GM19468 (cell line): ENCODE data around the gene SH3GLB2.

Experiments
- ATAC-seq: cut with Tn5 transposase; IDR thresholded peaks from one replicate; pipeline ENCODE4 v1.9.1; 2021; ENCODE audit warnings: mild to moderate bottlenecking, moderate library complexity, moderate number of reproducible peaks; ENCODE audit not compliant: unreplicated experiment; ENCODE audit errors: extremely low read depth

Gene SH3GLB2

GRCh38 chr9:129028192-129028966 is at the start of gene SH3GLB2:
TSS of gene SH3GLB2 (minus strand) at chr9:129028331. CDS start at chr9:129028154, 177 bp downstream.
- ATAC-seq, result no peak

DNA sequence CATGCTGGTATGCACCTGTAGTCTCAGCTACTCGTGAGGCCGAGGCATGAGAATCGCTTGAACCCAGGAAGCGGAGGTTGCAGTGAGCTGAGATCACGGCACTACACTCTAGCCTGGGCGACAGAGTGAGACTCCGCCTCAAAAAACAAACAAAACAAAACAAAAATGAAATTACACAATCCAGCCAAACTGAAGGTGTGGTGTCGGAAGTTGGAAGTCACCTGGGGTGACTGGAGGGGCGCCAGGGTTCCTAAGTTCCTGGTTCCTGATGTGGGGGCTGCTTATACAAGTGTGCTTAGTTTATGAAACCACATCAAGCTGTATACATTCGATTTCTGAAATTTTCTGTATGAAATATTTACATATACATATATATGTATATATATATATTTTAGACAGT is 49.1 kb upstream of the SH3GLB2 start:
- no peak for ATAC-seq

DNA sequence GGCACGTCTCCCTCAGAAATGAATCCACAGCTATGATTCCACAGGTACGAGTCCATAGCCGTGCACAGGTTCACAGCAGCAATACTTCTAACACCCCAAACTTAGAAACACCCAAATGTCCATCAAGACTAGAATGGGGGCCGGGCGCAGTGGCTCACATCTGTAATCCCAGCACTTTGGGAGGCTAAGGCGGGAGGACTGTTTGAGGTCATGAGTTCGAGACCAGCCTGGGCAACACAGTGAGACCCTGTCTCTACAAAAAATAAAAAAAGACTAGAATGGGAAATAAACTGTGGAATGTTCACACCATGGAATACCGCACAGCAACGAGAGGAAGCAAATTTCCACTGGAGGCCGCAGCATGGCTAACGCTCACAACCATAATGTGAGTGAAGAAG is 48.5 kb upstream of the SH3GLB2 start:
- no peak for ATAC-seq

DNA sequence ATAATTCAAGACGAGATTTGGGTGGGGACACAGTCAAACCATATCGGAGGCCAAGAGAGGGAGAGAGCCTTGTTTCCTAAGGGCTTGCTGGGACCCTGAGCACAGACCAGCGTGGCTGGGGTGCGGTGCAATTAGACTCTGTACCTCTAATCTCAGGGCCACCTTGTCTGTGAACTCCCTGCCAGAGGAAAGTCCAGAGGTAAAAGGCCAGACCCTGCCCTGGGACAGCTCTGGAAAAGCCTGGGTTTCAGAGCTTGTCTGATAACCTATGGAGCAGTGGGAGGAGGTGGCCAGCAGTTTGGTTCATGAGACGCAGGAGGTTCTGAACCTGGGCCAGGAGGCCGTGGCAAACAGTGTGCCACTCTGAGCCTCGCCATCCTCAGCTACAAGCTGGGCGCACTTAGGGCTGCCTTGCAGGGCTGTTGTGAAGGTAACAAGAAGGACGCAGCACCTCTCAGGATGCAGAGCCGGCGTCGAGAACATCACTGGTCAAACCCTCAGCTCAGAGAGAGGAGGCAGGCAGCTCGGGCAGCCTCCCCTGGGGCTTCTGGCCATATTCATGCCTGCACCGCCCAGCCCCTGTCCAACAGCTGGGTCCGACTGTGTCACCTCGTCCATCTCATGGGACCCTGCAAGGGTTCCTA is 48.0 kb upstream of the SH3GLB2 start:
- ATAC-seq, result no peak

GRCh38 chr9:129074106-129074505 is 46.0 kb upstream of the SH3GLB2 start:
- ATAC-seq, result no peak

- no peak for ATAC-seq
Observed at GRCh38 chr9:129073404-129073803, 45.3 kb upstream of the SH3GLB2 start.

- no peak for ATAC-seq
Observed at GRCh38 chr9:129072171-129072570, 44.0 kb upstream of the SH3GLB2 start.

- ATAC-seq, result no peak
Observed at GRCh38 chr9:129071526-129072126, 43.5 kb upstream of the SH3GLB2 start.

DNA sequence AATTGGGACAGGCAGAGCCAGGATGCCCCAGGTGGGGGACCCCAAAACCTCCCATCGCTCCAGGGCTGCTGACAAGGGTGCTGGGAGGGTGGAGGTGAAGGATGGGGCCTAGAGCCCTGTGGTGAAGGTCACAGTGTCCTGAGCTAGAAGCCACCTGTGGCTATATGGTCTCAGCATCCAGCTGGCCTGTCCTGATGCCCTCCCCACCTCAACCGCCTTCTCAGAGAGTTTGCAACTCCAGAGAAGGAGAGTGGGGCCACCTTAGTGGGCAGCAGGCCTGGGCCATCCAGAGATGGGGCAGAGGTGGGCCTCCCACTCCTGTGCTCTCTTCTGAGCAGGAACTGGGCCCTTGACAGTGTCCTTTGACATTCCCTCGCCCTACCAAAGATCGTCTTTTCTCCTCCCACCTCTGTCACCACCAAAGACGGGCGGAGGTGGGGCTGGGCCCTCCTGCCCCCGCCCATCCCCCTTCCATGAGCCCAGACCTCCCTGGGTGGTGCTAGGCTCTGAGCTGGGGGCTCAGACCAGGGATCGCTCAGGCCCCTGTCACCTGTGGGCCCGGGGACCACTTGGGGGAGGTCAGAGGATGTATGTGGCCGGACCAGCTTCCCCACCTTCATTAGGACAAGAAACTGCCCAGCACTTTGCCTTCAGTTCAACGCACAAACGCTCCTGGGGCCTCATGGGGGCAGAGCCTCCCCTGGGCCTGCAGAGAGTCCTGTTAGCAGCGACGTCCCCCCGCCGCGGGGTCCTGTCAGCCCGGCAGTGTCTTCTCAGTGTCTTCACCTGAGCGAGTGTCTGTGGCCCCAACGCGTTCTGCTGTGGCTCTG is 42.8 kb upstream of the SH3GLB2 start:
- no peak for ATAC-seq

DNA sequence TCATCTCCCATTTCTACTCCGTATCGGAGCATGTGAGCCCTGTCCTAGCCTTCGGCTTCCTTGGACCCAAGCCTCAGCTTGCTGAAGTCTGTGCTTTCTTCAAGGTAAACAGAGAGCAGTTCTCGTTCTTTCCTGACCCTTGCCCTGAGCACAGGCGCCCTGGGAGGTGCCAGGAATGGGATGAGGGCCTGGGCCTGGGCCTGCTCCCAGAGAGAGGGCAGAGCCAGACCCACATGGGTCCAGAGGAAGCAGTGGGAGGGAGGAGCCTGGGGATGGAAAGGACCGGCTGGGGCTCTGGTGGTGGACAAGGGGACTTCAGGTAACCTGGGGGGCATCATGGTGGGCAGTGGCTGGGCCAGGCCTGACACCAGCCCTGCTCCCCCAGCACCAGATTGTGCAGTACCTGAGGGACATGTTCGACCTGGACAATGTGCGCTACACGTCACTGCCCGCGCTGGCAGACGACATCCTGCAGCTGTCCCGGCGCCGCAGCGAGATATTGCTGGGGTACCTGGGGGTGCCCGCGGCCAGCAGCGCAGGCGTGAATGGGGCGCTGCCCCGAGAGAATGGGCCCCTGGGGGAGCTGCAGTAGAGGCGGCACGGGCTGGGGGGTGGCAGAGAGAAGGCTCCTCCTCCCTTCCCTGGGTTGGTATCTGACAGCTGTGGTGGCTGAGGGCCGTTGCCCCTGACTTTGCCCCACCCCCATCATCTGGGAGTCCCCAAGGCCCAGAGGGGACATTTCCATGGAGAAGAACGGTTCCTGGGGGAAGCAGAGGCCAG is 41.9 kb upstream of the SH3GLB2 start:
- no peak for ATAC-seq

- peak; percentile 80 for ATAC-seq
Observed at GRCh38 chr9:129068990-129069861, 41.1 kb upstream of the SH3GLB2 start.

- no peak for ATAC-seq
Observed at GRCh38 chr9:129068110-129068509, 40.0 kb upstream of the SH3GLB2 start.

DNA sequence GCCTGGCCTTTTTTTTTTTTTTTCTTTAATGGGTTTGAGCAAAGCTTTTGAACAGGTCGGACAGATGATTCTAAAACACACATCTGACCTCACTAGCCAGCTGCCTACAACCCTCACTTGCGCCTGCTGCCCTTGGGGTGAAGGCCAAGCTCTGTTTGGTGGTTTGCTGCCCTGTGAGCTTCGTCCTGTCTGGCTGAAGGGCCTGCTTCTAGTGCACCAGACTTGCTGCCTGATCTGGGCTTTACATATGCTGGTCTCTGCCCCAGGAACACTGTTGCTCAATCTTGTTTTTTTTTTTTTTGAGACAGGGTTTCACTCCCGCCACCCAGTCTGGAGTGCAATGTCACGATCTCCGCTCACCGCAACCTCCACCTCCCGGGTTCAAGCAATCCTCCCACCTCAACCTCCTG is 36.4 kb upstream of the SH3GLB2 start:
- ATAC-seq, result no peak

DNA sequence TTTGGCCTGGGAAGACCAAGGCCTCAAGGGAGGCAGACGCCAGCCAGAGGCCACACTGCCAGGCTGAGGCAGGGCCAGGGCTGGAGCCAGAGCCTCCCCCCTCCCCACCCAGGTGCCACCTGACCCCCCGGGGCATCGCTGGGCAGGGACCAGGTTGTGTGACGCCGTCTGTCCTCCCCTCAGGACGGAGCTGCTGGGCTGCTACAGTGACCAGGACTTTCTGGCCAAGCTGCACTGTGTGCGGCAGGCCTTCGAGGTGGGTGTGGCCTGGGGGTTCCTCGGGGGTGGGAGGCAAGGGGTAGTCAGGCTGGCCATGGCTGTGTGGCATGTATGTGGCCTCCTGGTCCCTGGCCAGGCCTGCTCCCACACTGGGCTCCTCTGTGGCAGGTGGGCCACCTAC is 34.9 kb upstream of the SH3GLB2 start:
- ATAC-seq, result no peak

- ATAC-seq, result no peak
Observed at GRCh38 chr9:129060991-129061390, 32.9 kb upstream of the SH3GLB2 start.

DNA sequence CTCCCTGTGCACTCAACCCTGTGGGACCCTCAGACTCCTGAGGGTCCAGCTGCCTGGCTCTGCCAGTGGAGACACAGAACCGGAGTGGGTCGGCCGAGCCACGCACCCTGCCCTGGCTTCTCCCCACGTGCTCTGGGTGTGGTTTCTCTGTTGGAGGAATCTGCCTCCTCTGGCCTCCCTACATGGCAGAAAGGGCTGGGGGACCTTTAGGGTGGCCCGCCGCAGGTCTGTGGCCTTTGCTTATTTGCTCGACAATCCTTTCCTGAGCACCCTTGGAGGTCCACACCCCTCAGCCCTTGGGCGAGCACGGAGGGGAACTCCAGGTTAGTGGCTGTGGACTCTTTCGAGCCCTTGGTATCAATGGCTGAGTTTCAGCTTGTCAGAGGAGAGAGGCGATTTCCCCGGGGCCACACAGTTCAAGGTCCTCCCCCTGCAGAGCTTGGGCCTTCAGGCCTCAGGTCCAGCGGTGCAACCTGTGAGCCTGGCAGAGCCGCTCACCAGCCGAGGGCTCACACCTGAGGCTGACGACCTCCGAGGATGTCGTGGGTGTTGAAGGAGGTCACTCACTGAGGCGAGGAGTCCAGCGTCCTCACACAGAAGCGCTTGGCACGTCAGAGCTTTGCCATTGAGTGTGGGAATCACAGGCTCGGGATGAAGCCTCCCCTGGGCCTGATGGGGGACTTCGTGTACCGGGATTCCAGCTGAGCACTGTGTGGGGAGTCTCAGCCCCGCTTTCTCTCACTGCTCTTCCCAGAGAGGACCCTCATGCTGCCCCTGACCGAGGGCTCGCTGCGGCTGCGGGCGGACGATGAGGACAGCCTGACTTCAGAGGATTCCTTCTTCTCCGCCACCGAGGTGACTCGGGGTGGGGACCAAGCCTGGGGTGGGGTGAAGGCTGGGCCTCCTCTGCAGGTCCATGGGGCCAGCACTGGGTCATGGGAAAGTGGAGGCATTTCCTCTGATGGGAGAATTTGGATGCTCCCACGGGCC is 32.0 kb upstream of the SH3GLB2 start:
- no peak for ATAC-seq

GRCh38 chr9:129058965-129059795 is 31.0 kb upstream of the SH3GLB2 start:
- ATAC-seq, result no peak
